ENCODE results near the gene ABHD6. TPM values are rescaled to one million over a fixed set of nuclear protein-coding genes. Genes with fewer than 3 reads are reported as not detected.

The ABHD6 gene
- polyA plus RNA-seq, 3 donors = 7.3 to 11.6 (median 9.0) TPM

DNA sequence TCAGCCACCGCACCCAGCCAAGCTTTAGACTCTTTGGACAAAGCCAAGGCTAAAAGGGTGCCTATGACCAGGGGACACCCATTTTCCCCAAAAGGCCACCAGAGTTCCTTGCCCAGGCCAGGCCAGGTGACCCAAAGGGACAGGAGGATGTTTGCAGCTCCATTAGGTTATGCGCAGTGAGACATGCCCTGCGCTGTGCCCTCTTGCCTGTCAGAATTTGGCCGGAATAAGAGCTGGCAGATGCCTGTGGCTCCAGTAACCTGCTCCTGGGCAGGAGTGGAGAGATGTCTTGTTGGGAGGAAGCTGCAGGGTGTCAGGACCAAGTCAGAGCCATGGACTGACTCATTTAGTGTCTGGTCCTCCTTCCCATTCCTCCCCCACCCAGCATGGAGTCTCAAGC is 47.3 kb upstream of the ABHD6 start:
- H3K36me3 ChIP-seq (replicated peaks in 1 of 2; ENCODE audit: control insufficient read depth in 1 of 2, insufficient read depth in 2 of 2, low read length in 2 of 2) = no peaks in the 10 kb centered on the region
- H3K4me1 ChIP-seq (ENCODE audit: control insufficient read depth in 1 of 2, insufficient read depth in 2 of 2, low read length in 2 of 2) = peaks cover 0 to 6% of the 10 kb centered on the region in 2 donors
- H3K79me2 ChIP-seq (ENCODE audit: insufficient read depth, low read length) = no peaks in the 10 kb centered on the region
- WGBS (ENCODE audit: insufficient coverage) = 93% methylated on average over 2 of the region's 4 CpGs
- Mint-ChIP-seq H3K9me3 (no peaks in the 10 kb centered on the region), H3K27ac (no peak overlapping the region), H3K4me3 (no peak overlapping the region), H3K27me3 (ENCODE audit: low read depth in 3 of 3) (peaks cover 0 to 1% (median 0%) of the 10 kb centered on the region in 3 donors), H3K4me1 (peaks cover 6% of the 10 kb centered on the region), H3K36me3 (no peaks in the 10 kb centered on the region)
- DNase-seq = no peak
- TF ChIP-seq, protein P1, sequence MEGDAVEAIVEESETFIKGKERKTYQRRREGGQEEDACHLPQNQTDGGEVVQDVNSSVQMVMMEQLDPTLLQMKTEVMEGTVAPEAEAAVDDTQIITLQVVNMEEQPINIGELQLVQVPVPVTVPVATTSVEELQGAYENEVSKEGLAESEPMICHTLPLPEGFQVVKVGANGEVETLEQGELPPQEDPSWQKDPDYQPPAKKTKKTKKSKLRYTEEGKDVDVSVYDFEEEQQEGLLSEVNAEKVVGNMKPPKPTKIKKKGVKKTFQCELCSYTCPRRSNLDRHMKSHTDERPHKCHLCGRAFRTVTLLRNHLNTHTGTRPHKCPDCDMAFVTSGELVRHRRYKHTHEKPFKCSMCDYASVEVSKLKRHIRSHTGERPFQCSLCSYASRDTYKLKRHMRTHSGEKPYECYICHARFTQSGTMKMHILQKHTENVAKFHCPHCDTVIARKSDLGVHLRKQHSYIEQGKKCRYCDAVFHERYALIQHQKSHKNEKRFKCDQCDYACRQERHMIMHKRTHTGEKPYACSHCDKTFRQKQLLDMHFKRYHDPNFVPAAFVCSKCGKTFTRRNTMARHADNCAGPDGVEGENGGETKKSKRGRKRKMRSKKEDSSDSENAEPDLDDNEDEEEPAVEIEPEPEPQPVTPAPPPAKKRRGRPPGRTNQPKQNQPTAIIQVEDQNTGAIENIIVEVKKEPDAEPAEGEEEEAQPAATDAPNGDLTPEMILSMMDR (IDR thresholded peaks at IDR 0.05) = no peak
- intact Hi-C loops (cut with micrococcal nuclease) = loop anchor here in 1 of 2 donors (2.0 kb wide), 1 partner anchor 107 kb away; no protein-coding TSS in a partner anchor
- no peak overlapping the region for H3K27ac ChIP-seq (ENCODE audit: low read depth in 1 of 2, low read length in 2 of 2)
- no peaks in the 10 kb centered on the region for H3K27me3 ChIP-seq (ENCODE audit: control insufficient read depth in 2 of 2, insufficient read depth in 2 of 2, low read length in 2 of 2)
- H3K9me3 ChIP-seq (replicated peaks in 1 of 2; ENCODE audit: control insufficient read depth in 1 of 2, insufficient read depth in 1 of 2, low read length in 2 of 2) = no peaks in the 10 kb centered on the region
- no peak overlapping the region for H3K4me3 ChIP-seq (replicated peaks in 1 of 3; ENCODE audit: low read depth in 2 of 3, low read length in 3 of 3)
- H3K4me2 ChIP-seq (replicated peaks; ENCODE audit: extremely low read depth, low read length, poor library complexity, severe bottlenecking) = no peak overlapping the region
- H2AFZ ChIP-seq (ENCODE audit: insufficient read depth, low read depth, low read length, poor library complexity, severe bottlenecking) = no peak overlapping the region
- H3K9ac ChIP-seq (ENCODE audit: insufficient read depth, low read length, poor library complexity, severe bottlenecking) = no peak overlapping the region
- H4K20me1 ChIP-seq (ENCODE audit: insufficient read depth, low read length) = no peaks in the 10 kb centered on the region

GRCh38 chr3:58190882-58191281 is 46.7 kb upstream of the ABHD6 start:
- H3K9ac ChIP-seq (ENCODE audit: insufficient read depth, low read length, poor library complexity, severe bottlenecking) = no peak overlapping the region
- no peak overlapping the region for H3K27ac ChIP-seq (ENCODE audit: low read depth in 1 of 2, low read length in 2 of 2)
- H3K4me1 Mint-ChIP-seq = peaks cover 6% of the 10 kb centered on the region
- H3K36me3 Mint-ChIP-seq = no peaks in the 10 kb centered on the region
- H2AFZ ChIP-seq (ENCODE audit: insufficient read depth, low read depth, low read length, poor library complexity, severe bottlenecking) = no peak overlapping the region
- no peaks in the 10 kb centered on the region for H3K79me2 ChIP-seq (ENCODE audit: insufficient read depth, low read length)
- H3K9me3 ChIP-seq (replicated peaks in 1 of 2; ENCODE audit: control insufficient read depth in 1 of 2, insufficient read depth in 1 of 2, low read length in 2 of 2) = no peaks in the 10 kb centered on the region
- peaks cover 0 to 1% (median 0%) of the 10 kb centered on the region in 3 donors for H3K27me3 Mint-ChIP-seq (ENCODE audit: low read depth in 3 of 3)
- no peak for DNase-seq
- H3K4me3 ChIP-seq (replicated peaks in 1 of 3; ENCODE audit: low read depth in 2 of 3, low read length in 3 of 3) = no peak overlapping the region
- no peaks in the 10 kb centered on the region for H4K20me1 ChIP-seq (ENCODE audit: insufficient read depth, low read length)
- H3K27me3 ChIP-seq (ENCODE audit: control insufficient read depth in 2 of 2, insufficient read depth in 2 of 2, low read length in 2 of 2) = no peaks in the 10 kb centered on the region
- no peak overlapping the region for H3K4me2 ChIP-seq (replicated peaks; ENCODE audit: extremely low read depth, low read length, poor library complexity, severe bottlenecking)
- H3K4me3 Mint-ChIP-seq = no peak overlapping the region
- TF ChIP-seq, protein P1 (IDR thresholded peaks at IDR 0.05) = no peak
- intact Hi-C loops (cut with micrococcal nuclease) = loop anchor here in 1 of 2 donors (2.0 kb wide), 1 partner anchor 106 kb away; no protein-coding TSS in a partner anchor
- no peaks in the 10 kb centered on the region for H3K9me3 Mint-ChIP-seq
- peaks cover under 1 to 7% of the 10 kb centered on the region in 2 donors for H3K4me1 ChIP-seq (ENCODE audit: control insufficient read depth in 1 of 2, insufficient read depth in 2 of 2, low read length in 2 of 2)
- no peak overlapping the region for H3K27ac Mint-ChIP-seq
- H3K36me3 ChIP-seq (replicated peaks in 1 of 2; ENCODE audit: control insufficient read depth in 1 of 2, insufficient read depth in 2 of 2, low read length in 2 of 2) = no peaks in the 10 kb centered on the region
- 92% methylated on average over 2 of the region's 4 CpGs for WGBS (ENCODE audit: insufficient coverage)

Measured in CD14-positive monocyte (primary cell).